ENCODE data around the gene WIPF1. TPM values are rescaled to one million over a fixed set of nuclear protein-coding genes. Genes with fewer than 3 reads are reported as not detected.

WIPF1 gene
- total RNA-seq, 1 donor from 2014 or later = 15.0 TPM

GRCh38 chr2:174544156-174544555 is 53.4 kb downstream of the WIPF1 start:
- no peak for DNase-seq
- no peak for TF ChIP-seq CTCF (IDR thresholded peaks at IDR 0.05; ENCODE audit: borderline replicate concordance)
- intact Hi-C loops (cut with micrococcal nuclease) = no loop called here
- H3K9me3 ChIP-seq (replicated peaks) = no peaks in the 10 kb centered on the region
- no peak overlapping the region for H3K4me3 ChIP-seq
- no peaks in the 10 kb centered on the region for H3K36me3 ChIP-seq
- no peak overlapping the region for H3K27ac ChIP-seq (replicated peaks)
- no peaks in the 10 kb centered on the region for H3K4me1 ChIP-seq
- peaks cover 10% of the 10 kb centered on the region for H3K27me3 ChIP-seq (ENCODE audit: low read depth)

- Histone ChIP-seq H3K9me3 (replicated peaks) (no peaks in the 10 kb centered on the region), H3K4me3 (no peak overlapping the region), H3K4me1 (no peaks in the 10 kb centered on the region), H3K27me3 (ENCODE audit: low read depth) (peaks cover 27% of the 10 kb centered on the region), H3K27ac (replicated peaks) (no peak overlapping the region), H3K36me3 (no peaks in the 10 kb centered on the region)
- DNase-seq = no peak
- intact Hi-C loops (cut with micrococcal nuclease) = no loop called here
- TF ChIP-seq CTCF (IDR thresholded peaks at IDR 0.05; ENCODE audit: borderline replicate concordance) = no peak
Observed at GRCh38 chr2:174540893-174541292, 56.7 kb downstream of the WIPF1 start.

GRCh38 chr2:174535757-174536703 is 61.6 kb downstream of the WIPF1 start:
- Histone ChIP-seq H3K9me3 (replicated peaks) (no peaks in the 10 kb centered on the region), H3K27ac (replicated peaks) (no peak overlapping the region)

GRCh38 chr2:174535083-174535482 is 62.5 kb downstream of the WIPF1 start:
- peaks cover 22% of the 10 kb centered on the region for H3K27me3 ChIP-seq (ENCODE audit: low read depth)
- DNase-seq = no peak
- intact Hi-C loops (cut with micrococcal nuclease) = no loop called here
- no peak for TF ChIP-seq CTCF (IDR thresholded peaks at IDR 0.05; ENCODE audit: borderline replicate concordance)
- no peaks in the 10 kb centered on the region for H3K36me3 ChIP-seq
- H3K9me3 ChIP-seq (replicated peaks) = no peaks in the 10 kb centered on the region
- no peaks in the 10 kb centered on the region for H3K4me1 ChIP-seq
- H3K27ac ChIP-seq (replicated peaks) = no peak overlapping the region
- H3K4me3 ChIP-seq = no peak overlapping the region

More at GRCh38 chr2:174535757-174536703, 61.6 kb downstream of the WIPF1 start:
- peaks cover 27% of the 10 kb centered on the region for H3K27me3 ChIP-seq (ENCODE audit: low read depth)
- H3K4me3 ChIP-seq = no peak overlapping the region
- no peak for DNase-seq
- no peak for TF ChIP-seq CTCF (IDR thresholded peaks at IDR 0.05; ENCODE audit: borderline replicate concordance)
- no peaks in the 10 kb centered on the region for H3K36me3 ChIP-seq
- intact Hi-C loops (cut with micrococcal nuclease) = no loop called here
- no peaks in the 10 kb centered on the region for H3K4me1 ChIP-seq

- intact Hi-C loops (cut with micrococcal nuclease) = loop anchor here (10.0 kb wide), 1 partner anchor 65 kb away; no protein-coding TSS in a partner anchor
- no peak for DNase-seq
- Histone ChIP-seq H3K4me1 (no peaks in the 10 kb centered on the region), H3K4me3 (no peak overlapping the region), H3K27ac (replicated peaks) (no peak overlapping the region), H3K9me3 (replicated peaks) (peaks cover 10% of the 10 kb centered on the region), H3K36me3 (no peaks in the 10 kb centered on the region), H3K27me3 (ENCODE audit: low read depth) (no peaks in the 10 kb centered on the region)
- no peak for TF ChIP-seq CTCF (IDR thresholded peaks at IDR 0.05; ENCODE audit: borderline replicate concordance)
Observed at GRCh38 chr2:174529916-174530315, 67.7 kb downstream of the WIPF1 start.

Data from left ventricle myocardium inferior (tissue), 1 donor.